Hepatocyte (in vitro differentiated cells): ENCODE results near the gene DLG2. TPM values are rescaled to one million over a fixed set of nuclear protein-coding genes. Genes with fewer than 3 reads are reported as not detected.

ENCODE experiments used
- DNase-seq: peaks from one replicate; pipeline ENCODE4 v3.0.0-alpha.2; 2016; ENCODE audit warnings: low spot score
- H2AFZ ChIP-seq: fragments of 200-600 bp; sonication (generic); 2 replicates; pipeline ENCODE4 v1.6.0; 2016; ENCODE audit warnings: antibody characterized with exemption, mild to moderate bottlenecking
- H3K27ac ChIP-seq: fragments of 200-600 bp; sonication (generic); 2 replicates; pipeline ENCODE4 v1.5.1; 2016; ENCODE audit warnings: mild to moderate bottlenecking
- H3K27me3 ChIP-seq: fragments of 200-600 bp; sonication (generic); 2 replicates; pipeline ENCODE4 v1.6.1; 2016
- H3K36me3 ChIP-seq: fragments of 200-600 bp; sonication (generic); replicated peaks from 2 replicates; pipeline ENCODE4 v1.5.1; 2016; ENCODE audit warnings: low read depth; ENCODE audit not compliant: insufficient read depth
- H3K4me1 ChIP-seq: fragments of 200-600 bp; sonication (generic); 2 replicates; pipeline ENCODE4 v1.5.1; 2016; ENCODE audit warnings: mild to moderate bottlenecking, moderate library complexity; ENCODE audit not compliant: insufficient read depth
- H3K4me2 ChIP-seq: fragments of 200-600 bp; sonication (generic); 2 replicates; pipeline ENCODE4 v1.6.0; 2016
- H3K4me3 ChIP-seq: fragments of 200-600 bp; sonication (generic); 2 replicates; pipeline ENCODE4 v1.5.1; 2016; ENCODE audit warnings: mild to moderate bottlenecking
- H3K79me2 ChIP-seq: fragments of 200-600 bp; sonication (generic); 2 replicates; pipeline ENCODE4 v1.6.0; 2017; ENCODE audit warnings: mild to moderate bottlenecking
- H3K9me2 ChIP-seq: fragments of 200-600 bp; sonication (generic); replicated peaks from 2 replicates; pipeline ENCODE4 v1.6.0; 2017; ENCODE audit warnings: mild to moderate bottlenecking; ENCODE audit not compliant: insufficient read depth
- H3K9me3 ChIP-seq: fragments of 200-600 bp; sonication (generic); 2 replicates; pipeline ENCODE4 v1.5.1; 2016; ENCODE audit warnings: low read depth, mild to moderate bottlenecking
- H4K20me1 ChIP-seq: fragments of 200-600 bp; sonication (generic); 2 replicates; pipeline ENCODE4 v1.6.0; 2016; ENCODE audit warnings: mild to moderate bottlenecking; ENCODE audit not compliant: insufficient read depth, poor library complexity, severe bottlenecking
- CTCF ChIP-seq: fragments of 200-600 bp; sonication (generic); IDR thresholded peaks from 2 replicates; pipeline ENCODE4 v1.5.1; 2016; ENCODE audit warnings: antibody characterized with exemption, mild to moderate bottlenecking; ENCODE audit not compliant: poor library complexity
- EZH2 ChIP-seq: fragments of 200-600 bp; sonication (generic); IDR thresholded peaks from 2 replicates; pipeline ENCODE4 v1.6.1; 2016; ENCODE audit warnings: antibody characterized with exemption, mild to moderate bottlenecking, borderline replicate concordance
- EZH2phosphoT487 ChIP-seq: fragments of 200-600 bp; sonication (generic); IDR thresholded peaks from one replicate; pipeline ENCODE4 v1.6.1; 2018; ENCODE audit warnings: antibody characterized with exemption, mild to moderate bottlenecking, low read depth, moderate library complexity; ENCODE audit not compliant: unreplicated experiment, severe bottlenecking
- WGBS: methylation state at CpG from one replicate; pipeline ENCODE4 v1.1.6; 2016; ENCODE audit warnings: low lambda C conversion rate; ENCODE audit errors: missing lambda C conversion rate; 5-methylcytosine and 5-hydroxymethylcytosine counted together
- polyA plus RNA-seq: library from polyadenylated mRNA; unstranded; fragments of >200 nt; fragmentation: Nextera tagmentation; extraction: Ambion mirVana; gene quantifications from 2 replicates; pipeline ENCODE4 v1.2.1, GENCODE V29; 2016
- total RNA-seq: library from RNA; depleted of rRNA; stranded (reverse); fragments of >200 nt; gene quantifications from 2 replicates; pipeline ENCODE4 v1.2.3, GENCODE V29; 2014

DLG2 gene
- total and polyA plus RNA-seq, 2 experiments from 2014 or later = 2.6 to 6.8 TPM

- Histone ChIP-seq H3K4me3 (no peak overlapping the region), H3K4me1 (no peaks in the 10 kb centered on the region), H3K27ac (no peak overlapping the region), H3K4me2 (peak overlapping the region; percentile 72), H3K79me2 (no peaks in the 10 kb centered on the region), H2AFZ (no peak overlapping the region), H4K20me1 (no peaks in the 10 kb centered on the region), H3K9me2 (no peaks in the 10 kb centered on the region), H3K9me3 (no peaks in the 10 kb centered on the region), H3K36me3 (no peaks in the 10 kb centered on the region), H3K27me3 (peaks cover 15% of the 10 kb centered on the region)
- WGBS = 29% methylated on average over 2 of the region's 2 CpGs
- DNase-seq = no peak
- TF ChIP-seq EZH2 = no peak
Measured at GRCh38 chr11:83680321-83680720, 1946.8 kb downstream of the DLG2 start.

GRCh38 chr11:83678831-83679584 is 1948.1 kb downstream of the DLG2 start:
- Histone ChIP-seq H3K4me3 (no peak overlapping the region), H3K27me3 (peaks cover 15% of the 10 kb centered on the region), H2AFZ (no peak overlapping the region), H3K4me1 (no peaks in the 10 kb centered on the region), H3K36me3 (no peaks in the 10 kb centered on the region), H3K79me2 (no peaks in the 10 kb centered on the region), H3K4me2 (no peak overlapping the region), H4K20me1 (no peaks in the 10 kb centered on the region), H3K9me2 (no peaks in the 10 kb centered on the region), H3K9me3 (no peaks in the 10 kb centered on the region), H3K27ac (no peak overlapping the region)
- DNase-seq = no peak
- 94% methylated on average over 5 of the region's 5 CpGs for WGBS
- TF ChIP-seq EZH2 (no peak), CTCF (no peak), EZH2phosphoT487 (no peak)

- Histone ChIP-seq H3K9me3 (no peaks in the 10 kb centered on the region), H3K9me2 (no peaks in the 10 kb centered on the region), H3K36me3 (no peaks in the 10 kb centered on the region), H3K4me2 (no peak overlapping the region), H4K20me1 (no peaks in the 10 kb centered on the region), H2AFZ (no peak overlapping the region), H3K4me1 (no peaks in the 10 kb centered on the region), H3K79me2 (no peaks in the 10 kb centered on the region), H3K27me3 (peaks cover 15% of the 10 kb centered on the region), H3K27ac (no peak overlapping the region), H3K4me3 (no peak overlapping the region)
- no peak for DNase-seq
- TF ChIP-seq EZH2 = no peak
- WGBS = 94% methylated on average over 1 of the region's 1 CpG
Measured at GRCh38 chr11:83677730-83678129, 1949.4 kb downstream of the DLG2 start.

DNA sequence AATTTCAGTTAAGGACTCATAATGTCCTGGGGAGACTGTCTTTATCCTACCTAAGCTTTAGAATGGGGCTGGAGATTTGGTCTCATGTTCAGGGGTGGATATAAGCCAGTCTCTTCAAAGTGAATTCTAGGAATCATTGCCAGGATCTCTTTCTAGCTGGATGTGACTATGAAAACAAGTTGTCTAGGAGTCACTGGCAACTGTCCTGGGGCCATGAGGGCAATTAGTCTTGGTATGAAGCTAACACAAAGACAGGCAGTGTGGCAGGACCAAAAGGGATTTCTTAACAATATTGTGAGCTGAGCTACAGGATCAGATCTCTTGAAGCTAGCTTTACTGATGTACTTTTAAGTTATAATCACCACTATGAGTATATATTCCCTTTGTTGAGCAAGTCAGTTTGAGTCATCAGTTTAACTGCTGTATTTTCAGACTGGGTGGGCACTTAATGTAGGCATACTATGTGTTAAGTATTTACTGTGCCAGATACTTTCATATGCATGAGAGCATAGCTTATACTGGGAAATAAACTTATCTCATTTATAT is 1951.0 kb downstream of the DLG2 start:
- Histone ChIP-seq H3K4me2 (no peak overlapping the region), H3K9me2 (no peaks in the 10 kb centered on the region), H2AFZ (no peak overlapping the region), H3K36me3 (no peaks in the 10 kb centered on the region), H3K4me3 (no peak overlapping the region), H4K20me1 (no peaks in the 10 kb centered on the region), H3K4me1 (no peaks in the 10 kb centered on the region), H3K27me3 (peaks cover 5% of the 10 kb centered on the region), H3K27ac (no peak overlapping the region), H3K9me3 (no peaks in the 10 kb centered on the region), H3K79me2 (no peaks in the 10 kb centered on the region)
- no peak for DNase-seq
- TF ChIP-seq EZH2 (no peak), CTCF (no peak), EZH2phosphoT487 (no peak)
